Osteoblast (primary cell): ENCODE results near the gene ZNF83. TPM values are rescaled to one million over a fixed set of nuclear protein-coding genes. Genes with fewer than 3 reads are reported as not detected.
"Not testable (repeated sequence)": the region's sequence is repeated elsewhere in the genome, so short reads cannot be mapped to it uniquely, and the experiment has no call there.

Experiments
- DNase-seq: peaks from one replicate; pipeline ENCODE4 v3.0.0; 2011; ENCODE audit warnings: low spot score, mixed read lengths; ENCODE audit not compliant: insufficient read length; ENCODE audit errors: missing footprints
- H2AFZ ChIP-seq: 2 replicates; pipeline ENCODE4 v1.6.0; 2011; ENCODE audit warnings: mild to moderate bottlenecking, low read length
- H3K27ac ChIP-seq: 2 replicates; pipeline ENCODE4 v1.5.1; 2011; ENCODE audit warnings: mild to moderate bottlenecking, low read depth, low read length, moderate library complexity
- H3K27me3 ChIP-seq: 2 replicates; pipeline ENCODE4 v1.6.0; 2012; ENCODE audit warnings: mild to moderate bottlenecking, control low read depth, inconsistent platforms, low read length, moderate library complexity; ENCODE audit not compliant: insufficient read depth
- H3K36me3 ChIP-seq: 2 replicates; pipeline ENCODE4 v1.5.1; 2011; ENCODE audit warnings: mild to moderate bottlenecking, low read length, control low read depth, moderate library complexity; ENCODE audit not compliant: insufficient read depth
- H3K4me1 ChIP-seq: 2 replicates; pipeline ENCODE4 v1.5.1; 2011; ENCODE audit warnings: mild to moderate bottlenecking, low read length, control low read depth, moderate library complexity; ENCODE audit not compliant: insufficient read depth
- H3K4me2 ChIP-seq: 2 replicates; pipeline ENCODE4 v1.6.0; 2011; ENCODE audit warnings: mild to moderate bottlenecking, low read length; ENCODE audit not compliant: insufficient read depth
- H3K4me3 ChIP-seq: fragments of 200-600 bp; sonication (generic); 3 replicates; pipeline ENCODE4 v1.5.1; 2012; ENCODE audit warnings: mild to moderate bottlenecking, low read length, inconsistent platforms; ENCODE audit not compliant: insufficient read depth
- H3K79me2 ChIP-seq: 2 replicates; pipeline ENCODE4 v1.6.0; 2012; ENCODE audit warnings: mild to moderate bottlenecking, low read length, control low read depth, inconsistent platforms; ENCODE audit not compliant: insufficient read depth
- H3K9me3 ChIP-seq: 2 replicates; pipeline ENCODE4 v1.5.1; 2011; ENCODE audit warnings: low read depth, low read length, control low read depth
- H4K20me1 ChIP-seq: 2 replicates; pipeline ENCODE4 v1.6.0; 2012; ENCODE audit warnings: mild to moderate bottlenecking, low read length, control low read depth; ENCODE audit not compliant: insufficient read depth
- total RNA-seq: library from RNA; depleted of rRNA; stranded (reverse); fragments of >200 nt; gene quantifications from 2 replicates; pipeline ENCODE4 v1.2.3, GENCODE V29; 2012
- TF ChIP-seq, protein P1 (sequence below): IDR thresholded peaks from 2 replicates; pipeline ENCODE4 v1.5.1; 2011; ENCODE audit warnings: mild to moderate bottlenecking, low read depth, low read length, moderate library complexity; ENCODE audit errors: extremely low read depth

The ZNF83 gene
- total RNA-seq, 1 donor, result 52.8 TPM

DNA sequence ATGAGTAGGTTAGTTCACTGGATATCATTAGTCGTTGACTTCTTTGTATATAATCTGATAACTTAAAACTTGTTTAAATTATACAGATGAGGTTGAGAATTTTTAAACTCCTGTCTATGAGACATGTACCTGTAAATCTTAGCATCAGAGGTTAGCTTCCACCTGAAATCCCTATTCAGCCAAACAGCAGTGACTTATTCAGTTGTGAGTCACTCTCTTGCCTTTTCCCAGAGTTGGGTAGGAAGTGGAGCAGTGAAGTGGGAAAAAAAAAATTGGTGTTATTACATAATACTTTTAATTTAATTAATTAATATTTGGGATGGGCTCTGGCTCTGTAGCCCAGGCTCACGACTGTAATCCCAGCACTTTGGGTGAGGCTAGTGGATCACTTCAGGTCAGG is 35.2 kb downstream of the ZNF83 start:
- peaks cover 22% of the 10 kb centered on the region for H3K4me1 ChIP-seq
- H4K20me1 ChIP-seq, result no peaks in the 10 kb centered on the region
- H3K79me2 ChIP-seq, result no peaks in the 10 kb centered on the region
- no peak overlapping the region for H3K27ac ChIP-seq
- H3K27me3 ChIP-seq, result no peaks in the 10 kb centered on the region
- no peaks in the 10 kb centered on the region for H3K9me3 ChIP-seq
- DNase-seq, result no peak
- no peak overlapping the region for H3K4me2 ChIP-seq
- TF ChIP-seq, protein P1, sequence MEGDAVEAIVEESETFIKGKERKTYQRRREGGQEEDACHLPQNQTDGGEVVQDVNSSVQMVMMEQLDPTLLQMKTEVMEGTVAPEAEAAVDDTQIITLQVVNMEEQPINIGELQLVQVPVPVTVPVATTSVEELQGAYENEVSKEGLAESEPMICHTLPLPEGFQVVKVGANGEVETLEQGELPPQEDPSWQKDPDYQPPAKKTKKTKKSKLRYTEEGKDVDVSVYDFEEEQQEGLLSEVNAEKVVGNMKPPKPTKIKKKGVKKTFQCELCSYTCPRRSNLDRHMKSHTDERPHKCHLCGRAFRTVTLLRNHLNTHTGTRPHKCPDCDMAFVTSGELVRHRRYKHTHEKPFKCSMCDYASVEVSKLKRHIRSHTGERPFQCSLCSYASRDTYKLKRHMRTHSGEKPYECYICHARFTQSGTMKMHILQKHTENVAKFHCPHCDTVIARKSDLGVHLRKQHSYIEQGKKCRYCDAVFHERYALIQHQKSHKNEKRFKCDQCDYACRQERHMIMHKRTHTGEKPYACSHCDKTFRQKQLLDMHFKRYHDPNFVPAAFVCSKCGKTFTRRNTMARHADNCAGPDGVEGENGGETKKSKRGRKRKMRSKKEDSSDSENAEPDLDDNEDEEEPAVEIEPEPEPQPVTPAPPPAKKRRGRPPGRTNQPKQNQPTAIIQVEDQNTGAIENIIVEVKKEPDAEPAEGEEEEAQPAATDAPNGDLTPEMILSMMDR, result no peak
- no peaks in the 10 kb centered on the region for H3K36me3 ChIP-seq
- no peak overlapping the region for H3K4me3 ChIP-seq
- no peak overlapping the region for H2AFZ ChIP-seq

DNA sequence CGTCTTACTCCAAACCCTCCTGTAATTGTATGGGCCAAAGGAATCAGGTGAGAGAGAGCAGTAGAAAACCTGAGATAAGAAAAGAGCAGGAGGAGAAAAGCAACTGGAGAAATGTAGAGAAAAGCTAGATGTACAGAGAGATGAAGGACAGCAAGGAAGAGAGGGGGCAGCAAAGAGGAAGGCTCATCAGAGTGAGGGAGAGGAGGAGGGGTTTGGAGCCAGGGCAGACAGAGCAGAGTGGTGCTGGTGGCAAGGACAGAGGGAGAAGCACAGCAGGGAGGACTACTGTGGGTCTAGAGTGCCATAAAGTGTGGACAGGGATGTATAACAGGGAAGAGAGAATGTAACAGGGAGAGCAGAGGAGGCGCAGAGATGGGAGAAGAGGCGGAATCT is 36.2 kb downstream of the ZNF83 start:
- peak overlapping the region; percentile 85 for H3K4me3 ChIP-seq
- not testable (repeated sequence) for H4K20me1 ChIP-seq, H3K9me3 ChIP-seq, H3K79me2 ChIP-seq, H3K27ac ChIP-seq, H3K27me3 ChIP-seq, H2AFZ ChIP-seq, H3K36me3 ChIP-seq, DNase-seq
- H3K4me2 ChIP-seq, result peak overlapping the region; percentile 96
- H3K4me1 ChIP-seq, result peaks cover 22% of the 10 kb centered on the region

DNA sequence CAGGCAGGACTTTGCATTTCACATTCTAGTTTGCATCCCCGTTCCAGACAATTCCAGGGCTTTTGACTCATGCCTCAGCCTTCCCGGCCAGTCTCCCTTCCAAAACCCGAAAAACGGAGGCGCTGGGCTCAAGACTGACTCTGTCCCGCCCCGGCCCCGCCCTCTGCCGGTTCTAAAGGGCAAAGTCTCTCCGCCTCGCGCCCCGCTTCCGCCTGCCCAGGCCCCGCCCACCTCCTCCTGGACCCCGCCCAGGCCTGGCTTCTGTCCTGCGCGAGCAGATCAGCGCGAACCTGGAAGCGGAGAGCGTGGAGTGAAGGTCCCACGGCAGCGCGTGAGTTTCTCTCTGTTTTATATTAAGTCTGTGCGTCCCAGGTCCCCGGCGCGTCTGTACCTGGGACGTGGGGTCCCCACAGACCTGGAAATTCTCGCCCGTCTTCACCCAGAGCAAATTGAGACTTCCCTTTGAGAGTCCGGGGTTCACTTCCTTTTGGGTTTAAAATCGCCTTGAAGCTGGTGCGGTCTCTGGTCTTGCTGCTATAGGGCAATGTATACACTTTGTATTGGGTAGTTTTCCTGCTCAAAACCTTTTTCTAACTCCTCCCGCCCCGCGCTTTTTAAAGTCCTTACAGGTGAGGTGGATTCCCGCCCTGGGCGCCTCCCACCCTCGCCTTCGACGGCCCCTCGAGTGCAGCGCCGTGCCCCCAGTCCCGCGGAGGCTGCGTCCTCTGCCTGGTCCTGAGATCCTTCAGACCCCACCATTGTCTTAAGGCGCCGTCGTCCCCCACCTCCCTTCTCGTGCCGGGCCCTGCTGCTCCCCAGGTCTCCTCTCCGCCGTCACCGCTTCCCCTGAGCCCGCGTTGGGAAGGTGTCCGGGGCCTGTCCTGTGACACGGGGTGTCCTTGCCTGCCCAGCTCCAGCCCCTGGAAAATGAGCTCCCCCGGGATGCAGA is 36.9 kb downstream of the ZNF83 start:
- Histone ChIP-seq H3K4me3 (peak overlapping the region; percentile 85), H4K20me1 (no peaks in the 10 kb centered on the region), H3K4me1 (peaks cover 22% of the 10 kb centered on the region), H3K27ac (peak overlapping the region; percentile 51), H3K79me2 (no peaks in the 10 kb centered on the region), H3K36me3 (peaks cover 2% of the 10 kb centered on the region), H3K27me3 (no peaks in the 10 kb centered on the region), H3K9me3 (peaks cover 2% of the 10 kb centered on the region), H2AFZ (peak overlapping the region; percentile 92), H3K4me2 (peak overlapping the region; percentile 96)
- peak; percentile 97 for DNase-seq
- TF ChIP-seq, protein P1, result no peak

DNA sequence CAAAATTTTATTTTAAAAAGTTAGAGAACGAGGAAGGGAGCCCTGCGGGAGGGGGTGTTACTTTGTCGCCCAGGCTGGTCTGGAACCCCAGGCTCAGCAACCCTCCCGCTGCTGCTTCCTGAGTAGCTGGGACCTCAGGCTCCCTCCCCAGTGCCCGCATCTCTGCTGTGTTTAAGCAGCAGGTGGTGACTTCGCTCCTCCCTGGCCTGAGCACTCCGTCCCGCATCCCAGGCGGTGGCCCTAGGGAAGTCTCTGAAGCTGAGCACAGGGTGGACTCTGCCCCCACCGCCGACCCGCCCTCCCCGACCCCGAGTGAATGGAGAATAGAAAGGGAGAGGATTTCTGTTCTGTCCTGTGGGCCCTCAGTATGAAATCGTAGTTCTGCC is 37.5 kb downstream of the ZNF83 start:
- Histone ChIP-seq H3K4me3 (peak overlapping the region; percentile 85), H3K4me1 (peaks cover 22% of the 10 kb centered on the region), H2AFZ (peak overlapping the region; percentile 77), H3K27me3 (no peaks in the 10 kb centered on the region), H3K27ac (peak overlapping the region; percentile 23), H3K9me3 (peaks cover 2% of the 10 kb centered on the region), H4K20me1 (no peaks in the 10 kb centered on the region), H3K4me2 (peak overlapping the region; percentile 96), H3K36me3 (peaks cover 9% of the 10 kb centered on the region), H3K79me2 (no peaks in the 10 kb centered on the region)
- no peak for DNase-seq
- TF ChIP-seq, protein P1, result no peak
